Measurements from ENCODE around the gene PRSS33.

The PRSS33 gene

DNA sequence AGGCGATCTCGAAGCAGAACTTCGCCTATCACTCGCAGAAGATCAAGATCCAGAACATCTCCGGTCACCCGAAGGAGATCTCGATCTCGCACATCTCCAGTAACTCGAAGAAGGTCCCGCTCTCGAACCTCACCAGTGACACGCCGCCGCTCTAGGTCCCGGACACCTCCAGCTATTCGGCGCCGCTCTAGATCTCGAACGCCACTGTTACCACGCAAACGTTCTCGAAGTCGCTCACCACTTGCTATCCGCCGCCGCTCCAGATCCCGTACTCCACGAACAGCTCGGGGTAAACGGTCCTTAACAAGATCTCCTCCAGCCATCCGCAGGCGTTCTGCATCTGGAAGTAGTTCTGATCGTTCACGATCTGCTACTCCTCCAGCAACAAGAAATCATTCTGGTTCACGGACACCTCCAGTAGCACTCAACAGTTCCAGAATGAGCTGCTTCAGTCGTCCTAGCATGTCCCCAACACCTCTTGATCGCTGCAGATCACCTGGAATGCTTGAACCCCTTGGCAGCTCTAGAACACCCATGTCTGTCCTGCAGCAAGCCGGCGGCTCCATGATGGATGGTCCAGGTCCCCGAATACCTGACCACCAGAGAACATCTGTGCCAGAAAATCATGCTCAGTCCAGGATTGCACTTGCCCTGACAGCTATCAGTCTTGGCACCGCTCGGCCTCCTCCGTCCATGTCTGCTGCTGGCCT lies 20.8 kb downstream of the PRSS33 start:
- Histone ChIP-seq H3K4me1 (no peaks in the 10 kb centered on the region), H3K27me3 (ENCODE audit: control insufficient read depth, insufficient read depth, low read length) (no peaks in the 10 kb centered on the region), H3K9ac (no peak overlapping the region), H3K9me3 (ENCODE audit: control insufficient read depth, low read length) (no peaks in the 10 kb centered on the region), H3K4me3 (ENCODE audit: low read depth, low read length) (no peak overlapping the region), H2AFZ (no peak overlapping the region), H3K36me3 (ENCODE audit: control insufficient read depth, insufficient read depth, low read length) (no peaks in the 10 kb centered on the region), H3K4me2 (ENCODE audit: low read length) (no peak overlapping the region), H3K27ac (no peak overlapping the region), H3K79me2 (peaks cover 59% of the 10 kb centered on the region)
- TF ChIP-seq, protein P1, sequence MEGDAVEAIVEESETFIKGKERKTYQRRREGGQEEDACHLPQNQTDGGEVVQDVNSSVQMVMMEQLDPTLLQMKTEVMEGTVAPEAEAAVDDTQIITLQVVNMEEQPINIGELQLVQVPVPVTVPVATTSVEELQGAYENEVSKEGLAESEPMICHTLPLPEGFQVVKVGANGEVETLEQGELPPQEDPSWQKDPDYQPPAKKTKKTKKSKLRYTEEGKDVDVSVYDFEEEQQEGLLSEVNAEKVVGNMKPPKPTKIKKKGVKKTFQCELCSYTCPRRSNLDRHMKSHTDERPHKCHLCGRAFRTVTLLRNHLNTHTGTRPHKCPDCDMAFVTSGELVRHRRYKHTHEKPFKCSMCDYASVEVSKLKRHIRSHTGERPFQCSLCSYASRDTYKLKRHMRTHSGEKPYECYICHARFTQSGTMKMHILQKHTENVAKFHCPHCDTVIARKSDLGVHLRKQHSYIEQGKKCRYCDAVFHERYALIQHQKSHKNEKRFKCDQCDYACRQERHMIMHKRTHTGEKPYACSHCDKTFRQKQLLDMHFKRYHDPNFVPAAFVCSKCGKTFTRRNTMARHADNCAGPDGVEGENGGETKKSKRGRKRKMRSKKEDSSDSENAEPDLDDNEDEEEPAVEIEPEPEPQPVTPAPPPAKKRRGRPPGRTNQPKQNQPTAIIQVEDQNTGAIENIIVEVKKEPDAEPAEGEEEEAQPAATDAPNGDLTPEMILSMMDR (IDR thresholded peaks at IDR 0.05): no peak

DNA sequence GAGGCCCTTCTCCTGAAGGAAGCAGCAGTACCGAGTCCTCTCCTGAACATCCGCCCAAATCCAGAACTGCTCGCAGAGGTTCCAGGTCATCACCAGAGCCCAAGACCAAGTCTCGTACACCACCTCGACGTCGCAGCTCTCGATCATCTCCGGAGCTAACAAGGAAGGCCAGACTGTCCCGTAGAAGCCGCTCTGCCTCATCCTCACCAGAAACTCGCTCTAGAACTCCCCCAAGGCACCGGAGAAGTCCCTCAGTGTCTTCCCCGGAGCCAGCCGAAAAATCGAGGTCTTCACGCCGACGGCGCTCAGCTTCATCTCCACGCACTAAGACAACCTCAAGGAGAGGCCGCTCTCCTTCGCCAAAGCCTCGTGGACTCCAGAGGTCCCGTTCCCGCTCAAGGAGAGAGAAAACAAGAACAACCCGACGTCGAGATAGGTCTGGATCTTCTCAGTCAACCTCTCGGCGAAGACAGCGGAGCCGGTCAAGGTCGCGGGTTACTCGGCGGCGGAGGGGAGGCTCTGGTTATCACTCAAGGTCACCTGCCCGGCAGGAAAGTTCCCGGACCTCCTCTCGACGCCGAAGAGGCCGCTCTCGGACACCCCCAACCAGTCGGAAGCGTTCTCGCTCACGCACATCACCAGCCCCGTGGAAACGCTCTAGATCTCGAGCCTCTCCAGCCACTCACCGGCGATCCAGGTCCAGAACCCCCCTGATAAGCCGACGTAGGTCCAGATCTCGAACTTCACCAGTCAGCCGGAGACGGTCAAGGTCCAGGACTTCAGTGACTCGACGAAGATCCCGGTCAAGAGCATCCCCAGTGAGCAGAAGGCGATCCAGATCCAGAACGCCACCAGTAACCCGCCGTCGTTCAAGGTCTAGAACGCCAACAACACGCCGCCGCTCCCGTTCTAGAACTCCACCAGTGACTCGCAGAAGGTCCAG lies 21.6 kb downstream of the PRSS33 start:
- H3K9me3 ChIP-seq (ENCODE audit: control insufficient read depth, low read length): no peaks in the 10 kb centered on the region
- H3K79me2 ChIP-seq: peaks cover 60% of the 10 kb centered on the region
- no peak overlapping the region for H2AFZ ChIP-seq
- TF ChIP-seq, protein P1 (IDR thresholded peaks at IDR 0.05): no peak
- no peak overlapping the region for H3K9ac ChIP-seq
- no peak overlapping the region for H3K27ac ChIP-seq
- no peaks in the 10 kb centered on the region for H3K36me3 ChIP-seq (ENCODE audit: control insufficient read depth, insufficient read depth, low read length)
- H3K4me3 ChIP-seq (ENCODE audit: low read depth, low read length): no peak overlapping the region
- H3K4me1 ChIP-seq: no peaks in the 10 kb centered on the region
- H3K4me2 ChIP-seq (ENCODE audit: low read length): no peak overlapping the region
- no peaks in the 10 kb centered on the region for H3K27me3 ChIP-seq (ENCODE audit: control insufficient read depth, insufficient read depth, low read length)

DNA sequence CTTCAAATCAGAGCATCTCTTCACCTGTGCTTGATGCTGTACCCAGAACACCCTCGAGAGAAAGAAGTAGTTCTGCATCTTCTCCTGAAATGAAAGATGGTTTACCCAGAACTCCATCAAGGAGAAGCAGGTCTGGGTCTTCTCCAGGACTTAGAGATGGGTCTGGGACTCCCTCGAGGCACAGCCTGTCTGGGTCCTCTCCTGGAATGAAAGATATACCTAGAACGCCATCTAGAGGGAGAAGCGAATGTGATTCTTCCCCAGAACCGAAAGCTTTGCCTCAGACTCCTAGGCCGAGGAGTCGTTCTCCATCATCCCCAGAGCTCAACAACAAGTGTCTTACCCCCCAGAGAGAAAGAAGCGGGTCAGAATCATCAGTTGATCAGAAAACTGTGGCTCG lies 22.6 kb downstream of the PRSS33 start:
- H3K36me3 ChIP-seq (ENCODE audit: control insufficient read depth, insufficient read depth, low read length): no peaks in the 10 kb centered on the region
- no peaks in the 10 kb centered on the region for H3K4me1 ChIP-seq
- H3K4me3 ChIP-seq (ENCODE audit: low read depth, low read length): no peak overlapping the region
- H3K79me2 ChIP-seq: peaks cover 62% of the 10 kb centered on the region
- no peak overlapping the region for H3K4me2 ChIP-seq (ENCODE audit: low read length)
- H2AFZ ChIP-seq: no peak overlapping the region
- H3K27ac ChIP-seq: no peak overlapping the region
- H3K27me3 ChIP-seq (ENCODE audit: control insufficient read depth, insufficient read depth, low read length): no peaks in the 10 kb centered on the region
- TF ChIP-seq, protein P1 (IDR thresholded peaks at IDR 0.05): no peak
- H3K9ac ChIP-seq: no peak overlapping the region
- H3K9me3 ChIP-seq (ENCODE audit: control insufficient read depth, low read length): no peaks in the 10 kb centered on the region

DNA sequence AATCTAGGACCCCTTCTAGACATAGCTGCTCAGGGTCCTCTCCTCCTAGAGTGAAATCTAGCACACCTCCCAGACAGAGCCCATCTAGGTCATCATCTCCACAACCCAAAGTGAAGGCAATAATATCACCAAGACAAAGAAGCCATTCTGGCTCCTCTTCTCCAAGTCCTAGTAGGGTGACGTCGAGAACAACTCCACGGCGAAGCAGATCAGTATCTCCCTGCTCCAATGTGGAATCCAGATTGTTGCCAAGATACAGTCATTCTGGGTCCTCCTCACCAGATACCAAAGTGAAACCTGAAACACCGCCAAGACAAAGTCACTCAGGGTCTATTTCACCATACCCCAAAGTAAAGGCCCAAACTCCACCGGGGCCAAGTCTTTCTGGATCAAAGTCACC lies 24.2 kb downstream of the PRSS33 start:
- Histone ChIP-seq H3K9ac (no peak overlapping the region), H3K79me2 (peaks cover 70% of the 10 kb centered on the region), H3K9me3 (ENCODE audit: control insufficient read depth, low read length) (no peaks in the 10 kb centered on the region), H3K36me3 (ENCODE audit: control insufficient read depth, insufficient read depth, low read length) (no peaks in the 10 kb centered on the region), H3K27ac (no peak overlapping the region), H3K27me3 (ENCODE audit: control insufficient read depth, insufficient read depth, low read length) (no peaks in the 10 kb centered on the region), H3K4me3 (ENCODE audit: low read depth, low read length) (no peak overlapping the region), H2AFZ (no peak overlapping the region), H3K4me2 (ENCODE audit: low read length) (no peak overlapping the region), H3K4me1 (no peaks in the 10 kb centered on the region)
- TF ChIP-seq, protein P1 (IDR thresholded peaks at IDR 0.05): no peak

All from parathyroid adenoma (tissue), 2 donors.